Epidermal melanocyte (primary cell): ENCODE measurements around the gene RUFY2.
"Not testable (repeated sequence)": the region's sequence is repeated elsewhere in the genome, so short reads cannot be mapped to it uniquely, and the experiment has no call there.

Experiments
- DNase-seq: peaks from one replicate; pipeline ENCODE4 v3.0.0; 2011; ENCODE audit warnings: low spot score; ENCODE audit not compliant: insufficient read length

Gene RUFY2, protein sequence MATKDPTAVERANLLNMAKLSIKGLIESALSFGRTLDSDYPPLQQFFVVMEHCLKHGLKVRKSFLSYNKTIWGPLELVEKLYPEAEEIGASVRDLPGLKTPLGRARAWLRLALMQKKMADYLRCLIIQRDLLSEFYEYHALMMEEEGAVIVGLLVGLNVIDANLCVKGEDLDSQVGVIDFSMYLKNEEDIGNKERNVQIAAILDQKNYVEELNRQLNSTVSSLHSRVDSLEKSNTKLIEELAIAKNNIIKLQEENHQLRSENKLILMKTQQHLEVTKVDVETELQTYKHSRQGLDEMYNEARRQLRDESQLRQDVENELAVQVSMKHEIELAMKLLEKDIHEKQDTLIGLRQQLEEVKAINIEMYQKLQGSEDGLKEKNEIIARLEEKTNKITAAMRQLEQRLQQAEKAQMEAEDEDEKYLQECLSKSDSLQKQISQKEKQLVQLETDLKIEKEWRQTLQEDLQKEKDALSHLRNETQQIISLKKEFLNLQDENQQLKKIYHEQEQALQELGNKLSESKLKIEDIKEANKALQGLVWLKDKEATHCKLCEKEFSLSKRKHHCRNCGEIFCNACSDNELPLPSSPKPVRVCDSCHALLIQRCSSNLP

DNA sequence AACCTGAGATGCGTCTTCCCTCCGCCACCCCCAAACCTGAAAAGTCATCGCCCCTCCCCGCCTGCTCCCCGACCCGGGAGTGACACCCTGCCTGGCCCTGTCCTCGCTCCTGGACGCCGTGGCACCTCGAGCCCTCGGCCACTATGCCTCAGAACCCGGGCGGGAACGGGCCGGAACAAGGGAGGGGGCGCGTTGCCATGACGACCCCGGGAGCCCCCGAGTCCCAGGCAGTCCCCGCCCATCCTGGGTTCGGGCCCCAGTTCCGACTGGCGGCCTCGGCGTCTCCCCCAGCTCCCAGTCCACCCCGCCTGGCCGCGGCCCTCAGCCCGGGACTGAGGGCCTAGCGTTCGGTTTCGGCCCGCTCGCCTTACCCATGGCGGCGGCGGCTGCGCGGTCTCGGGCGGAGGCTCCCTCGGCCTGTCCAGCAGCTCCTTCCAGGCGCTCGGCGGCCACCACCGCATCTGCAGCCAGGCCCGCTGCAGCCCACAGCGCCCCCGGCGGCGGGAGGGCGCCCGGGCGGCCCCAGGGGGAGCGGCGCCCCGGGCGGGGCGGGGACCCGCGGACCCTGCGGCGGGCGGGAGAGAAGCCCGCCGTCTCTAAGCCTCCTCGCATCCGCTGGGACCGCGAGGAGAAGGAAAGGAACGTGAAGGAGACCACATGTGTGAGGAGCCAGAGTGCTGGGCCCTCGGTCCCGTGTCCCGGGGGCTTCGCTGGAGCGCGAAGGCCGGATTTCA, at the start of gene RUFY2:
RUFY2 (minus strand) TSS at position 463 of the 734 bp plus-strand sequence; CDS start at position 375, 88 bp downstream.
- DNase-seq: peak; percentile 27

DNA sequence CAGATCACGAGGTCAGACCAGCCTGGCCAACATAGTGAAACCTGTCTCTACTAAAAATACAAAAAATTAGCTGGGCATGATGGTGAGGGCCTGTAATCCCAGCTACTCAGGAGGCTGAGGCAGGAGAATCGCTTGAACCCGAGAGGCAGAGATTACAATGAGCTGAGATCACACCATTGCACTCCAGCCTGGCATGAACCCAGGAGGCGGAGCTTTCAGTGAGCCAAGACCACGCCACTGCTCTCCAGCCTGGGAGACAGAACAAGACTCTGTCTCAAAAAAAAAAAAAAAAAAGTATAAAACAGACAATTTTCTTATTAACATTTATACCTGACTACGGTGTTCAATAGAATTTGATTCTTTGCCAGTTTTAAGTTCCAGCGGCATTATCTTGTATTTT, 42.6 kb upstream of the RUFY2 start:
- DNase-seq: not testable (repeated sequence)

DNA sequence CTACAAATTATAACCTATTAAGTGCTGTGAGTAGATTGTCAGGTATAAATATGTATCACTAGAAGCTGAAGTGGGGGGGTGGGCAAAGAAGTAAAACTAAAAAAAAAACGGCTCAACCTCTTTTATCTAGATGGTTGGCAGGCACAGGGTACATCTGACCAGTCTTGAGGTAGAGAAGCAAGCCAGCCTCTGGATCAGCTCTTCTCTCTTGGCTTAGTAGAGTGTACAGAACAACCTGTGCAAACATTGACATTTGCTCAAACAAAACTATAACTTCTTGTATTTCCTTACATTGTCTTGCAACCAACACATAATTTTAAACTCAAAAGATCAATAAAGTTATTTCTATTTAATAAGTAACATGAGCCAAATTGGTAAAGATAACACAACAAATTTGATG, 39.1 kb upstream of the RUFY2 start:
- DNase-seq: no peak

DNA sequence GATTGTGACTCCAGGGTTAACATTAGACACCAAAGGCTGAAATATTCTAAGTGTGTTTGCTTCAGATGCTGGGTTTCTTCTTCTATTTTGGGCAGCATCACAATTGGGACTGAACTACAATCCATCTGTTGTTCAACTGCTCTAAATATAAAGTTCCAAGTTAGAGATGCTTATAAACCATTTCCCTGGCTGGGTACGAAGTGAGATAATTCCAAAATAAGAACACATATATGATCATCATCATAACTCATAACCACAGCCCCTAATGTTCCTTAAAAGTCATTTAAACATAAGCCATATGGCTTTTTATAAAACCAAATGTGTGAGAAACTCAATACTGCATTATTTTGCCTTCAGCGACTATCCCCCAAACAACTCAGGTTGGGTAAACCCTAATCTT, 35.9 kb upstream of the RUFY2 start:
- DNase-seq: no peak

DNA sequence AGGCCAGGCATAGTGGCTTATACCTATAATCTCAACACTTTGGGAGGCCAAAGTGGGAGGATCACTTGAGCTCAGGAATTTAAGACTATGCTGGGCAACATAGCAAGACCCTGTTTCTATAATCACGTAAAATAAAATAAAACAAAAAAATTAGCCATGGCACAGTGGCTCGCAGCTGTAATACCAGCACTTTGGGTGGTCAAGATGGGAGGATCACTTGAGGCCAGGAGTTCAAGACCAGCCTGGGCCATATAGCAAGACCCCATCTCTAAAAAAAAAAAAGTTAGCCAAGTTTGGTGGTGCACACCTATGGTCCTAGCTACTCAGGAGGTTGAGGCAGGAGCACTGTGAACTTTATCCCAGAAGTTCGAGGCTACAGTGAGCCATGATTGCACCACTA, 33.8 kb upstream of the RUFY2 start:
- DNase-seq: no peak

DNA sequence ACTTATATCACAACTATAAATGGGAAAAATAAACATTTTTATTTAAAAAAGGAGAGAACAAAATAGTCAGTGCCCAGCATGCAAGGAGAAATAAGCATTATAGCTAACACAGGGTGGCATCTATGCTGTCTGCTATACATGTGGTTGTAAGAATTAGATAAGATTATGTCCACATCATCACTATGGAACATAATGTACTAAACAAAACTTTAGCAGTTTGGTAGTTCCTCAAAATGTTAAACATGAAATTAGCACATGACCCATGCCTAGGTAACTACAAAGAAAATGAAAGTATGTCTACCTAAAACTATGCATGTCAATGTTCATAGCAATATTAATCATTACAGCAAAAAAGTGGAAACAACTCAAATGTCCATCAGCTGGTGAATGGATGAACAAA, 28.7 kb upstream of the RUFY2 start:
- DNase-seq: no peak

DNA sequence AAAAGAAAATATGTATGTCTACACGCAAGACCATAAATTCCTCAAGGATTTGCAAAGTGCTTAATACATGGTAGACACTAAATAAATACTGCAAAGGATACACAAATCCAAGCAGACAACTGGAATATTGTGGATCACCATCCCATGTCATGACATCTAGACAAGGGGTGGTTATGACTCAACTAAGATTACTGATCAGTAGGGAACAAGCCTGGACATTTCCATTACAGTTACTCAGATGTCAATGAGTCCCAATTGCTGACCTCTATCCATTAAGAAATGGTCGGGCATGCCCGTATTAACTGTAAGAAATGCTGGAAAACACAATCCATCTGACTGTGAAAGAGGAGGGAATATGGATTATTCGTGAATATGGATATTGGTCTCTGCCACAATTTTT, 27.6 kb upstream of the RUFY2 start:
- DNase-seq: no peak

DNA sequence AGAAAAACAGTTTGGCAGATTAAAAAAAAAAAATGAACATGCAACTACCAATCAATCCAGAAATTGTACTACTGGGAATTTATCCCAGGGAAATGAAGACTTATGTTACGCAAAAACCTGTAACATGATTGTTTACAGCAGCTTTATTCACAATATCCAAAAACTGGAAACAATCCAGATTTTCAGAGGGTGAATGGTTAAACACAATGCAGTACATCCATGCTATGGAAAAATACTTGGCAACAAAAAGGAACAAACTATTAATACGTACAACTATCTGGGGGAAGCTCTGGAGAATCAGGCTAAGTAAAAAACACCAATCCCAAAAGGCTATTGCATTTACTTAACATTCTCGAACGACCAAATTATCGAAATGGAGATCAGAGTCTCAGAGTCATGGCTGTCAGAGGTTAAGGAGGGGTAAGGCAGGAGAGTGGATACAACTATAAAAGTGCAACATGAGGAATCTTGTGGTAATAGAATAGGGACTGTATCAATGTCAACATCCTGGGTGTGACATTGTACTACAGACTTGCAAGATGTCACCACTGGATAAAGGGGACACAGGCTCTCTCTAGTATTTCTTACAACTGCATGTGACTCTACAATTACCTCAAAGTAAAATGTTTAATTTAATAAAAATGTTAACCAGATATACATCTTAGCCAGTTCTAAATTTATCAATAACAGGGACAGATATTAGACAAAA, 21.5 kb upstream of the RUFY2 start:
- DNase-seq: no peak

DNA sequence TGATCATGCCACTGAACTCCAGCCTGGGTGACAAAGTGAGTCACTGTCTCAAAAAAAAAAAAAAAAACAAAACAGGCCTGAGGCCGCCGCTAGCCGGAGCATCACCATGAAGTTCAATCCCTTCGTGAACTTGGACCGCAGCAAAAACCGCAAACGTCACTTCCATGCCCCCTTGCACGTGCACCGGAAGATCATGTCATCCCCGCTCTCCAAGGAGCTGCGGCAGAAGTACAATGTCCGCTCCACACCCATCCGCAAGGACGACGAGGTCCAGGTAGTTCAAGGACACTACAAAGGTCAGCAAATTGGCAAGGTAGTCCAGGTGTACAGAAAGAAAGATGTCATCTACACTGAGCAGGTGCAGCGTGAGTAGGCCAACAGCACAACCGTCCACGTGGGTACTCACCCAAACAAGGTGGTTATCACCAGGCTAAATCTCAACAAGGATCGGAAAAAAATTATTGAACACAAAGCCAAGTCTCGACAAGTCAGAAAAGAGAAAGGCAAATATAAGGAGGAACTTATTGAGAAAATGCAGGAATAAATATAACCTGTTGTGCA, 17.5 kb upstream of the RUFY2 start:
- no peak for DNase-seq

DNA sequence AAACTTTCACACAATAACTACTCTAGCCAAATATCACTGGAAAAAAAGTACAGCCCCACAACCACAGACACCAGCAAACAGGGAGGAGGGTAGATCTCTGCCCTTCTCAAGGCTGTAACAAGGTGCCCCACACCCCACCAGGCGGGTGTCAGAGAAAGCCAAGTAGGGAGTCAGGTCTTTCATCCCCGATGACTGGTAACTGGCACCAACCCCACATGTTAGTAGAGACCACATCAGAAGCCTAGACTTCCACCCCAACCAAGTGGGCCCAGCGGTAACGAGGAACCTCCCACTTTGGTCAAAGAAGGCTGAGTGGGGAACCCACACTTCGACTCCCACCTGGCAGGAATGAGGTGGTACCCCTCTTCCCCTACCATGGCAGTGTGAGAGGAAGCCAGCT, 16.4 kb upstream of the RUFY2 start:
- no peak for DNase-seq

DNA sequence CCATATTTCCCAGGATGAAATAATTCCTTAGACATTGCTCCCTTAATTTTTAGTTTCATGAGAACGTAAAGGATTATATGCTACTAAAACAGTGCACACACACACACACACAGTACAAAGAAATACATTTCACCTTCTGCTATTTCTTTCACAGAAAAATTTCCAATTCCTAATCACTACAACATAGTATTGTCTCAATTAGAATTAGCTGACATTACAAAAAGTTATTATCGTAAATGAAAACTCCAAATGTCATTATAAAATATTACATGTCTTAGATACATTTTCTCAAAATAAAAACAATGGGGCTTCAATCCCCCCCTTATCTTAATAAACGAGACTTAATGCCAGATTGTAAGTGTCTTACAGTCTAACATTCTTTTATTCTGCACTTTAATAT, 12.3 kb upstream of the RUFY2 start:
- no peak for DNase-seq

DNA sequence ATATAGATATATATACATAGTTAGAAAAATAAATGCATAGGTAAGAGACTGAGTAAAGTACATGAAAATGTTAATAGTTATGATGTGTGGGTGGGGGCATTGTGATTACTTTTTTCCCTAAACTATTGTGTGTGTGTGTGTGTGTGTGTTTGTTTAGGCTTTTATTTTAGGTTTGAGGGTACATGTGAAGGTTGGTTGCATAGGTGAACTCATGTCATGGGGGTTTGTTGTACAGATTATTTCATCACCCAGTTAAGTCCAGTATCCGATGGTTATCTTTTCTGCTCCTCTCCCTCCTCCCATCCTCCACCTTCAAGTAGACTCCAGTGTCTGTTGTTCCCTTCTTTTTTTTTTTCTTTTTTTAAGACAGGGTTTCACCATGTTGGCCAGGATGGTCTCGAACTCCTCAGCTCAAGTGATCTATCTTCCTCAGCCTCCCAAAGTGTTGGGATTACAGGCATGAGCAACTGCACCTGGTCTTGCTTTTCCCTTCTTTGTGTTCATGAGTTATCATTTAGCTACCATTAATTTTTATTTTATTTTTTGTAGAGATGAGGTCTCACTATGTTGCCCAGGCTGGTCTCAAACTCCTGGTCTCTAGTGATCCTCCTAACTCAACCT, 1.9 kb upstream of the RUFY2 start:
- no peak for DNase-seq

DNA sequence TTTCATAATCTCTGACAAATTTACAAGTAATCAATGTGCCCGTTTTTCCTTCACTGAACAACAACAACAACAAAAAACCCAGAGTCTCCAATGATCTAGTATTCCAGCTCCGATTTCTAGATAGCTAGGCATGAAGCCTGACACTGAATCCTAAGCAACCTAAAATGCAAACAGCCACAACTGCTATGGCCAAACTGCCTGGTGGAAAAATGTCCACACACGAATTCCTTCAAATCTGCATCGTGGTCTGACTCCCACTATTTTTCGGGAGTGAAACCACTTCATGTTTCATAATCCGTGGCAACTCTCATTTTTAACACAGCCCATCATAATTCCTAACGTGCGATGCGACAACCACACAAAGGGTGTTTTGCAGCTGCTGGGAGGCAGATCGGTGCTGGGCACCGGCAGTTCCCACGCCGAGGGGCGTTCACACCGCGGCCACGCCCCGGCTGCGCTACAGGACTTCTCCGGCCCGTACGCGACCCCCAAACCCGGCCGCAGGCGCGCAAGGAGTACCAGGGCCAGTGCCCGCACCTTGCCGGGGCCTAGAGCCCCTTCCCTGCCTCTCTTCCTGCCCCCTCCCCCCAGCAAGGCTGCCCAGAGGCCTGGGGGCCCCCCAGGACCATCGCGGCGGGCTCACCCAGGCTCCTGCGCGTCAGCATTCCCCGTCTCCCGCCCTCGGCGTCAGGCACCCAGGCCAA, 814 bp downstream of the RUFY2 start:
- DNase-seq: peak; percentile 68

DNA sequence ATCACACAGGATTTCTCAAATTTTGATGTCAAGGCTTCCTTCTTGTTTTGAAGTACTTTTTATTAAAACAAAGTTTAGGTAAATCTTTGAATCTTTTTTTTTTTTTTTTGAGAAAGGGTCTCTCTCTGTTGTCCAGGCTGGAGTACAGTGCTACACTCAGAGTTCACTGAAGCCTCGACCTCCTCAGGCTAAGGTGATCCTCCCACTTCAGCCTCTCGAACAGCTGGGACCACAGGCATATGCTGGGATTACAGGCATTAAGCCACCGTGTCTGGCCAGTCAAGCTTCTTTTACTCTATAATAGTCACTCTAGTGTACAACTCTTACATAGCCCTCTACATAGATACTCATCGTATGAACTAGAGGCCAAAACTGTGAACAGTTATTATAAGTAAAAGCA, 3.4 kb downstream of the RUFY2 start:
- DNase-seq: no peak

DNA sequence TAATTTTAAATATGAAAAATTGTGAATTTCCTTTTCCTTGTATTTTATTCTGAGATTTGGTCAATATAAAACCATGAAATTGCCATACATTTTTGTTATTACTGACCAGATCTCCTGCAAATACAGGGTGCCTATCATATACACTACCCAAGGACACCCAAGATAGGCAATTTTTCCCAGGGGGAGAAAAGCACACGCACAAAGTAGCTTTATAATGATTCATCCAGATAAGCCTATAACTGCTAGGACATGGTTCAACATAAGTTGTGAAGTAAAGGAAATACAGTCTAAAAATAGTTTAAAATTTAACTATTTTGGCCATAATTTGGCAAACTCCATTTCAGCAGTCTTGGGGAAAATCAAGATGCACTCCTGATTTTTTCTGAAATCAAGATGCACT, 4.8 kb downstream of the RUFY2 start:
- no peak for DNase-seq

DNA sequence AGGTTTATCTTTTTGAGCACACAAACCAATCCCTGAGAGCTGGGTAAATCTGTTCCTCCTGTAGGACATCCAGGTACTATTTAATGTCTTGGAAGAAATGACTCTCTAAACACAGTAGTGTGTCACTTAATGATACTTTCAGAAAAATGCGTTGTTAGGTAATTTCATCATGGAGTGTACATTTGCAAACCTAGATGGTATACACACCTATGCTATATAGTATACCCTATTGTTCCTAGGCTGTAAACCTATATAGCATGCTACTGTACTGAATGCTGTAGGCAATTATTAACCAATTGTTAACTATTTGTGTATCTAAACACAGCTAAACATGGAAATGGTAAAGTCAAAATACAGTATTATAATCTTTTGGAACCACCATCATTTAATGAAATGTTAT, 10.1 kb downstream of the RUFY2 start:
- DNase-seq: no peak

DNA sequence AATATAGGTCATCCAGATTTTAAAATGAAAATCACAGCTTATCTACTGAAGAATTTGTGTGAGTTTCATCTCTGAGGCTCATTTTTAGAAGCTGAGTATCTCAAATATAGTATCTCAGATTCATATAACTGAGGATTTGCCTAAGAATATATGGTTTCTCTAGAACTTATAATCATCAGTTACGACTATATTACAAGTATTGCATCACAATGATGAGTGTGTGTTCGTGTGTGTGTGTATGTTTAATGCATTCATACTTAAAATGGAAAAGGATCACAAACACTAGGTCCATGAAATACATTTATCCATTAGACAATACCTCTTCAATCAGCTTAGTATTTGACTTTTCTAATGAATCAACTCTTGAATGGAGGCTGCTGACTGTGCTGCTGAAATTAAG, 21.3 kb downstream of the RUFY2 start:
- no peak for DNase-seq

DNA sequence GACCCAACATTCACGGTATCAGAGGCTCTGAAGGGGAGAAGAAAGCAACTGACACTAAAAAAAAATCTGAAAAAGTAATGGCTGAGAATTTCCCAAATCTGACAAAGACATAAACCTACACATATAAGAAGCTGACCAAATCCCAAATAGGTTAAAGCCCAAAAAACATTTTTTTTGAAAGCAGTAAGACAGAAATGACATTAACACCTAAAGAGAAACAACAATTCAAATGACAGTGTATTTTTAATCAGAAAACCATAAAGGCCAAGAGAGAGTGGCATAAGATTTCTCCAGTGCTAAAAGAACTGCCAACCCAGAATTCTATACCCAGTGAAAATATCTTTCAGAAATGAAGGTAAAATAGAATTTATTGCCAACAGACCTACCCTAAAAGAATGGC, 35.5 kb downstream of the RUFY2 start:
- DNase-seq: no peak

DNA sequence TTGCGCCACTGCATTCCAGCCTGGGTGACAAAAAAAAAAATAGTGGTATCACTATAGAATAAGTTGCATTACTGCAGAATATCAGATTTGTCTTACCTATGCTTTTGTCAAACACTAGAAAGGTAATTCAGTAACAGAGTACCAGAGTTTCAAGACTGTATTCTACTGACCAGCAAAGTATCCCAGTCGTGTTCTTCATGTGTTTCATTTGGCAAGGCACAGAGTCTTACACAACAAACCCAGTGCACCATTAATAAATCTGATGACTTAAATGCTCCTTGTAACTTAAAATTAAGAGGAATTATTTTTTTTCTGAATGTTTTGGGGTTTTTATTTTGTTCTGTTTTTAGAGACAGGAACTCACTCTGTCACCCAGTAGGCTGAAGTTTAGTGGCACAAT, 40.0 kb downstream of the RUFY2 start:
- no peak for DNase-seq

DNA sequence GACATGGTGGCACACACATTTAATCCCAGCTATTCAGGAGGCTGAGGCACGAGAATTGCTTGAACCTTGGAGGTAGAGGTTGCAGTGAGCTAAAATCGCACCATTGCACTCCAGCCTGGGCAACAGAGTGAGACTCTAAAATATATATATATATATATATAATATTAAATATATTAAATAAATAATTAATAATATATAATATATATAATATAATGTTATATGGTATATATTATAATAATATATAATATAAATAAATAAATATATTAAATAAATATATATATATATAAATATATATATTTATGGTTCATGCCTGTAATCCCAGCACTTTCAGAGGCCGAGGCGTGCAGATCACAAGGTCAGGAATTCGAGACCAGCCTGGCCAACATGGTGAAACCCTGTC, 40.5 kb downstream of the RUFY2 start:
- DNase-seq: no peak

DNA sequence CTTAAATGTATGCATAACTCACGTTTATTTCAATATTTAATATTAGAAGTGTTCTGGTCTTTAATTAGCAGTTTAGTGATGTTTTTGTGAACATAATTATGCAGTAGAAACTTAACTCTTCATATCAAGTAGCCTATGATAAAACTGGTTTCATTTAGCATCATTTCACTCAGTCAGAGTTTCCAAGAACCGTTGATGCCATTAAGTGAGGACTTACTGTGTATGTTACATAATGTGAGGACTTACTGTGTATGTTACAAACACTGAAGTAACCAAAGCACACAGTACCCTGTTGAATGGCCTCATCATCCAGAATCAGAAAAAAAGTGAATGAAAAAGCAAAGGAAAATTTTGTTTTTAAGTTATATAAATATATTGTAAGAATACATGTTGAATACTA, 41.5 kb downstream of the RUFY2 start:
- DNase-seq: no peak
